Mesodermal cell (in vitro differentiated cells): Measurements from ENCODE around the gene PRDM11.

Source experiments
- H3K27ac ChIP-seq: 2 replicates; pipeline ENCODE4 v1.7.0; 2013; ENCODE audit warnings: mild to moderate bottlenecking, low read depth, low read length, moderate library complexity; ENCODE audit not compliant: severe bottlenecking
- H3K36me3 ChIP-seq: 2 replicates; pipeline ENCODE4 v1.7.1; 2013; ENCODE audit warnings: mild to moderate bottlenecking, low read length, moderate library complexity; ENCODE audit not compliant: control insufficient read depth, insufficient read depth
- H3K4me1 ChIP-seq: one replicate; pipeline ENCODE4 v1.7.1; 2013; ENCODE audit warnings: mild to moderate bottlenecking, low read length; ENCODE audit not compliant: insufficient read depth, control insufficient read depth, poor library complexity, severe bottlenecking
- H3K4me3 ChIP-seq: 2 replicates; pipeline ENCODE4 v1.7.0; 2013; ENCODE audit warnings: low read length, control low read depth, mild to moderate bottlenecking; ENCODE audit not compliant: insufficient read depth, poor library complexity, severe bottlenecking; ENCODE audit errors: extremely low read depth
- H3K9me3 ChIP-seq: 2 replicates; pipeline ENCODE4 v1.7.1; 2013; ENCODE audit warnings: mild to moderate bottlenecking, low read length, moderate library complexity; ENCODE audit not compliant: control insufficient read depth
- WGBS, 2 experiments: methylation state at CpG; one replicate each; pipeline ENCODE4 v1.1.5; 2013; ENCODE audit warnings: missing lambda C conversion rate in 2 of 2; ENCODE audit not compliant: insufficient coverage in 2 of 2; 5-methylcytosine and 5-hydroxymethylcytosine counted together

The PRDM11 gene

GRCh38 chr11:45150943-45151342, 4.5 kb downstream of the PRDM11 start:
- no peak overlapping the region for H3K27ac ChIP-seq
- WGBS, 2 experiments = 84 to 98% methylated on average over 2 to 4 of the region's 4 CpGs
- peaks cover 4% of the 10 kb centered on the region for H3K4me1 ChIP-seq
- H3K36me3 ChIP-seq = no peaks in the 10 kb centered on the region
- H3K9me3 ChIP-seq = peaks cover 4% of the 10 kb centered on the region
- no peak overlapping the region for H3K4me3 ChIP-seq

- Histone ChIP-seq H3K4me1 (peaks cover 4% of the 10 kb centered on the region), H3K36me3 (no peaks in the 10 kb centered on the region), H3K9me3 (peaks cover 4% of the 10 kb centered on the region), H3K4me3 (no peak overlapping the region), H3K27ac (no peak overlapping the region)
- WGBS, 2 experiments = 91 to 95% methylated on average over 4 to 5 of the region's 6 CpGs
Observed at GRCh38 chr11:45151362-45151982, 5.0 kb downstream of the PRDM11 start.

GRCh38 chr11:45152740-45153595, 6.5 kb downstream of the PRDM11 start:
- 92 to 97% methylated on average over 11 to 14 of the region's 14 CpGs for WGBS, 2 experiments
- no peak overlapping the region for H3K27ac ChIP-seq
- peaks cover 4% of the 10 kb centered on the region for H3K9me3 ChIP-seq
- H3K4me1 ChIP-seq = peaks cover 2% of the 10 kb centered on the region
- no peak overlapping the region for H3K4me3 ChIP-seq
- H3K36me3 ChIP-seq = no peaks in the 10 kb centered on the region

GRCh38 chr11:45154276-45154675, 7.8 kb downstream of the PRDM11 start:
- WGBS, 2 experiments = 94% methylated on average over 3 of the region's 6 CpGs; no CpG with 5 or more reads in 1 of the 2 experiments
- Histone ChIP-seq H3K9me3 (peaks cover 4% of the 10 kb centered on the region), H3K36me3 (no peaks in the 10 kb centered on the region), H3K4me1 (no peaks in the 10 kb centered on the region), H3K4me3 (no peak overlapping the region), H3K27ac (no peak overlapping the region)

DNA sequence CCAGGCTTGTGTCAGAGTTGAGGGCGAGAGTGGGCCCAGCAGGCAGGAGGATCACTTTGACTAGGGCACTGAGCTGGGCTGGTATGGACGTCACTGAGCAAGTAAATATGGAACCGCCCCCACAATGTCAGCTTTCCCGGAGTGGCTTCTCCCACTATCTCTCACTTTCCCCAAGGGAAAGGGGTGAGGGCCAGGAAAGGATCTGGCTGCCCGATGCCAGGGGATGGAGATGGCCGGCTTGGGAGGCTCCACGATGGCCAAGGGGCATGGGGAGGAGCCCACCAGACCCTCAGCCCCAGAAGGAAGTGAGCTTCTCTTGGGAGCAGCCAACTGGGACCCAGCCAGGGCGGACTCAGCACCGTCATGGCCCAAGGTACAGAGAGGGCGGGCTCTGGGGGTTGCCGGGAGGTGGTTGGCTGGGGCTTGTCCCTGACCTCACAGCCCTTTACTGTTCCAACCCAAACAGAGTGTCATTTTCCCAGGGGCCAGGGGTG, 8.7 kb downstream of the PRDM11 start:
- no peaks in the 10 kb centered on the region for H3K36me3 ChIP-seq
- no peaks in the 10 kb centered on the region for H3K9me3 ChIP-seq
- no peaks in the 10 kb centered on the region for H3K4me1 ChIP-seq
- no peak overlapping the region for H3K4me3 ChIP-seq
- 90 to 91% methylated on average over 8 of the region's 11 CpGs for WGBS, 2 experiments
- H3K27ac ChIP-seq = no peak overlapping the region

DNA sequence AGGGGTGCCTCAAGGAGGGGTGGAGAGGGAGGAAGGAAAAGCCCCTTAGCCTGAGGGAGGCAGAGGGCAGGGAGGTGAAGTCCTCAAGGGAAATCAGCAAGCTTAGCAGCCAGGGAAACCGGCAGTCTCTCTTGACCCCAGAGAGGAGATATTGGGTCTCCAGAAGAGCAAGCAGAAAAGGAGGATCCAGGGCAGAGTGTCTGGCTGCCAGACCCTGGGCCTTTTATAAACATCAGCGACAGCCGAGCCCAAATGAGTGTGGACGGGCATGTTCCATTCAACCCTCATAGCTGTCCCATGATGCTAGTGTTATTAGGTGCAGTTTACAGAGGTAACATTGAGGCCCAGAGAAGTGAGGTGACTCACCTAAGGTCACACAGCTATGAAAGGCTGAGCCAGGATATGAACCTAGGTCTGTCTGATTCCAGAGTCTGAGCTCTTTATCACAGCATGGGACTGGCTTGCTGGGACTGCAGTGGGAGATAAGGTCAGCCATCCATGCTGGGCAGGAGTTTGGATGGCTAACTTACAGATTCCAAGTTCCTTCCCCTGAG, 9.3 kb downstream of the PRDM11 start:
- Histone ChIP-seq H3K4me3 (no peak overlapping the region), H3K4me1 (no peaks in the 10 kb centered on the region), H3K27ac (no peak overlapping the region), H3K36me3 (no peaks in the 10 kb centered on the region), H3K9me3 (no peaks in the 10 kb centered on the region)
- WGBS, 2 experiments = 91 to 98% methylated on average over 4 of the region's 4 CpGs

GRCh38 chr11:45156201-45156600, 9.8 kb downstream of the PRDM11 start:
- Histone ChIP-seq H3K9me3 (no peaks in the 10 kb centered on the region), H3K4me3 (no peak overlapping the region), H3K27ac (no peak overlapping the region), H3K36me3 (no peaks in the 10 kb centered on the region), H3K4me1 (peaks cover 3% of the 10 kb centered on the region)
- WGBS, 2 experiments = 89 to 95% methylated on average over 4 to 6 of the region's 6 CpGs

- Histone ChIP-seq H3K36me3 (no peaks in the 10 kb centered on the region), H3K27ac (no peak overlapping the region), H3K9me3 (no peaks in the 10 kb centered on the region), H3K4me1 (peaks cover 5% of the 10 kb centered on the region), H3K4me3 (no peak overlapping the region)
- WGBS, 2 experiments = 95% methylated on average over 7 to 8 of the region's 9 CpGs
Observed at GRCh38 chr11:45156741-45157140, 10.3 kb downstream of the PRDM11 start.

DNA sequence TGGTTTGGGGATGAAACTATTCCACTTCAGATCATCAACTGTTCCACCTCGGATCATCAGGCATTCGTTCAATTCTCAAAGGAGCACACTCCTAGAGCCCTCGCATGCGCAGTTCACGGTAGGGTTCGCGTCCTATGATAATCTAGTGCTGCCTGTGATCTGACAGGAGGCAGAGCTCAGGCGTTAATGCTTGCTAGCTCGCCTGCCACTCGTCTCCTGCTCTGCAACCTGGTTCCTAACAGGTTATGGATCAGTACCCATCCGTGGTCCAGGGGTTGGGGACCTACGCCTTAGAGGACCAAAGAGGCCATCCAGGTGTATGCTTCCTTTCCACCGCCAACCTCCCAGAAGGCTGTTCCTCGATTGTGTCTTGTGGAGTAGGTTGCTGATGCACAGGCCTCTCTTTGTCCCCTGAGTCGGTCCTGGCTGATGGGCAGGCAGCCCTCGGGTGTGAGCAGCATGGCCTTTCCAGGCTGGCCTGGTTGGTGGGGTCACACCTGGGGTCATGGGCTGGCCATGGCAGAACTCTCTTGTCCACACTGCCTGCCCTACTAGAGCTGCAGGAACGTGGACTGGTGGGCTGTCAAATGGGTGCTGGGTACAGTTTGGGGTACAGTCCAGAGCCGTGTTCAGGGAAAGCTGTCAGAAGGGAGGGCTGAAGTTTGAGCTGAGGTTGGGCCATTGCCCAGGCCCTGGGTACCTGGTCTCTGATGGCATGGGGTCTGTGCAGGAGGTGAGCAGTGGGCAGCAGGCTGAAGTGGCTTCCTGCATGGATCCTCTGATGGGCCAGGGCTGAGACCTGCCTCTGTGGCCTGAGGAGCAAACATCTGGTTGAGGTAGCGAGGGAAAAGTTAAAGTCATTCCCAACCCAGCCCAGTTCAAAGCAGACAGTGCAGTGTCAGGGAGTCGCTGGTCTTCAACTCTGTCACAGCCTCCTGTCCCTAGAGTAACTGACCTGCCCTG, 11.1 kb downstream of the PRDM11 start:
- no peak overlapping the region for H3K4me3 ChIP-seq
- H3K4me1 ChIP-seq = peaks cover 5% of the 10 kb centered on the region
- no peaks in the 10 kb centered on the region for H3K36me3 ChIP-seq
- WGBS, 2 experiments = 88% methylated on average over 18 of the region's 20 CpGs
- no peak overlapping the region for H3K27ac ChIP-seq
- no peaks in the 10 kb centered on the region for H3K9me3 ChIP-seq

DNA sequence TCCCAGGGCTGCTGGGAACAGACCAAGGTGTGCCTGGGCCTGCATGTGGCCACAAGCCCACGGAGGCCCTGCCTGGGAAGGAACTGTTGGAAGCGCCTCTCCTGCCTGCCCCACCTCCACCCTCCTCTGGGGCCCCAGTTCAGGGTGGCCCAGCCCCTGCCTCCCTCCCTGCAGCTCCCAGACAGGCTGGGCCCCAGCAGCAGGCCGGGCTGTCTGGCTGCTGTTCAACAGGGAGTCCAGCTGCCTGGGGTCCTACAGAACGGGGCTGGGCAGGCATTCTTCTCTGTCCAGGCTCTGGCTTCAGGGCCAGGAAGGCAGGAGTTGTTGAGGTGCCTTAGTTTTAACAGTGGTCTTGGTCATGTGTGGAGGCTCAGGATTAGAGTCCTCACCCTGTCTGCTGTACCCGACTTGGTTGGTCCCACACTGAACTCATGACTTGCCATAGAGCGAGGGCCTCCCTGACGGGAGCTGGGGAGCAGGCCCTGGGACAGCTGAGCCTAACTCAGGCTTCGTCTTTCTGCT, 11.8 kb downstream of the PRDM11 start:
- peak overlapping the region; percentile 5 for H3K27ac ChIP-seq
- no peak overlapping the region for H3K4me3 ChIP-seq
- WGBS, 2 experiments = 76 to 80% methylated on average over 6 to 8 of the region's 8 CpGs
- H3K36me3 ChIP-seq = no peaks in the 10 kb centered on the region
- no peaks in the 10 kb centered on the region for H3K9me3 ChIP-seq
- H3K4me1 ChIP-seq = peaks cover 5% of the 10 kb centered on the region
